Panc1 (cell line): ENCODE measurements around the gene ITPR2. TPM values are rescaled to one million over a fixed set of nuclear protein-coding genes. Genes with fewer than 3 reads are reported as not detected.

Source experiments
- ATAC-seq: fragments of 200-7000 bp; cut with Tn5 transposase; 2 replicates; pipeline ENCODE4 v1.9.1; 2020; ENCODE audit warnings: mild to moderate bottlenecking, moderate library complexity
- BruUV-seq: library from RNA; stranded (reverse); fragments of 400-500 nt; replicated peaks from 2 replicates; lab custom pipeline; 2021; lab: Mats Ljungman, UMichigan
- CTCF ChIA-PET: fragments of 300-600 bp; sonication (Branson Sonifier 250); formaldehyde crosslinking; loops from one replicate; lab custom pipeline; 2022; ENCODE audit warnings: antibody characterized with exemption; lab: Charles Lee
- POLR2A ChIA-PET: fragments of 300-600 bp; sonication (Branson Sonifier 250); formaldehyde crosslinking; loops from one replicate; lab custom pipeline; 2022; ENCODE audit warnings: antibody characterized with exemption; lab: Charles Lee
- DNase-seq: peaks from one replicate; pipeline ENCODE4 v3.0.0-alpha.2; 2010; ENCODE audit warnings: low read depth, low spot score
- H3K27ac ChIP-seq: 2 replicates; pipeline ENCODE4 v1.5.1; 2011; ENCODE audit warnings: mild to moderate bottlenecking, low read length, inconsistent platforms
- H3K27me3 ChIP-seq: fragments of 200-500 bp; sonication (Bioruptor generic); 2 replicates; pipeline ENCODE4 v1.6.0; 2014; ENCODE audit warnings: low read length, inconsistent platforms; ENCODE audit not compliant: control insufficient read depth, insufficient read depth
- H3K36me3 ChIP-seq: fragments of 200-500 bp; sonication (Bioruptor generic); 2 replicates; pipeline ENCODE4 v1.5.1; 2014; ENCODE audit warnings: inconsistent platforms, mild to moderate bottlenecking, low read length, moderate library complexity; ENCODE audit not compliant: control insufficient read depth, insufficient read depth
- H3K4me1 ChIP-seq: 2 replicates; pipeline ENCODE4 v1.5.1; 2011; ENCODE audit warnings: inconsistent platforms, mild to moderate bottlenecking, low read length, moderate library complexity; ENCODE audit not compliant: control insufficient read depth, insufficient read depth
- H3K4me3 ChIP-seq, 2 experiments: 2 replicates each; pipeline ENCODE4 v1.5.1; 2011 to 2012; ENCODE audit warnings: low read depth in 2 of 2, low read length in 2 of 2, mild to moderate bottlenecking in 2 of 2, inconsistent platforms in 1 of 2, moderate library complexity in 1 of 2
- H3K9me3 ChIP-seq: fragments of 200-500 bp; sonication (Bioruptor generic); 2 replicates; pipeline ENCODE4 v1.5.1; 2014; ENCODE audit warnings: low read depth, mild to moderate bottlenecking, inconsistent platforms, low read length, moderate library complexity; ENCODE audit not compliant: control insufficient read depth, insufficient read depth
- POLR2AphosphoS5 ChIP-seq: IDR thresholded peaks from 2 replicates; pipeline ENCODE4 v1.6.1; 2012; ENCODE audit warnings: mild to moderate bottlenecking, low read depth, low read length, moderate library complexity
- SIN3A ChIP-seq: IDR thresholded peaks from 2 replicates; pipeline ENCODE4 v1.6.1; 2012; ENCODE audit warnings: low read depth, mild to moderate bottlenecking, low read length, moderate library complexity, borderline replicate concordance; ENCODE audit not compliant: insufficient read depth
- TCF7L2 ChIP-seq: IDR thresholded peaks from 2 replicates; pipeline ENCODE4 v1.6.1; 2011; ENCODE audit warnings: mild to moderate bottlenecking, low read depth, low read length, inconsistent platforms
- in situ Hi-C: cut with HindIII; loops from 2 replicates; pipeline ENCODE4 v1.10.0; 2016; ENCODE audit warnings: low sequenced_read_pairs, low pct_unique_long_range_greater_than_20kb
- intact Hi-C: fragments of 100-400 bp; cut with micrococcal nuclease; formaldehyde crosslinking; loops from one replicate; pipeline ENCODE4 v1.10.0; 2022; ENCODE audit not compliant: unreplicated experiment
- total RNA-seq: library from RNA; stranded (reverse); gene quantifications from one replicate; pipeline ENCODE4 v1.2.1, GENCODE V29; 2021; ENCODE audit not compliant: unreplicated experiment
- TF ChIP-seq, protein P1 (sequence below), 2 experiments: IDR thresholded peaks; 2 replicates each; pipeline ENCODE4 v1.6.1; 2011 to 2012; ENCODE audit warnings: low read depth in 2 of 2, control low read depth in 1 of 2, low read length in 1 of 2, mild to moderate bottlenecking in 1 of 2, moderate library complexity in 1 of 2; ENCODE audit not compliant: insufficient read depth in 1 of 2
- TF ChIP-seq, protein P2 (sequence below): fragments of 450-650 bp; IDR thresholded peaks from 2 replicates; pipeline ENCODE4 v1.5.1; 2017; ENCODE audit warnings: mild to moderate bottlenecking

The ITPR2 gene
- total RNA-seq, 1 experiment from 2014 or later = 41.8 TPM

DNA sequence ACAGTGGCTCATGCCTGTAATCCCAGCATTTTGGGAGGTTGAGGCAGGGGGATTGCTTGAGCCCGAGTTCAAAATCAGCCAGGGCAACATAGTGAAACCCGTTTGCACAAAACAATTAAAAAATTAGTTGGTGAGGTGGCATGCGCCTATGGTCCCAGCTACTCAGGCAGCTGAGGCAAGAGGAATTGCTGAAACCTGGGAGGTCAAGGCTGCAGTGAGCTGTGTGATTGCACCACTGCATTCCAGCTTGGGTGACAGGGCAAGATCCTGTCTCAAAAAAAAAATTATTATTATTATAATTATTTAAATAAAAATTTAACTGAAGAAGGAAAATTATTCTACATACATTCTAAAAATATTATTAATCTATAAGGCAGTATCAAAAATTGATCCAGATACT lies 164.1 kb downstream of the ITPR2 start:
- ATAC-seq = no peak

DNA sequence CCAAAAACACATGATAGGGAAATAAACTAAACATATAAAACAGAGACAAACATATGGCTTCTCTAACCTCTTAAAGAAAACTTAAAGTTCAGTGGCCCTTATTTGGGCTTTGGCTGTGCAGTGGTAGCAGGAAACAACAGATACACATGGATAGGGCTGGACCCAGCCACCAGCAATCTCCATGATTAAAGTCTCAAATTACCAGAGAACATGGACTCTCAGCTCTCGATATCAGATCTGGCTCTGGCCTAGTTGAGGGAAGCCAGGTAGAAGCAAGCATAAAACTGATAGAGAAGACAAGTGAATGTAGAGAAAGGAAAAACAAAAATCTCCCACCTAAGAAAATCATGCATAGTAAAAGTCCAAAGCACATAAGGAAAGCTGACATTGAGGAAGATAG lies 164.8 kb downstream of the ITPR2 start:
- no peaks in the 10 kb centered on the region for H3K27me3 ChIP-seq
- no peaks in the 10 kb centered on the region for H3K36me3 ChIP-seq
- no peak overlapping the region for H3K4me3 ChIP-seq
- POLR2A ChIA-PET = no interaction called here
- no peaks in the 10 kb centered on the region for H3K9me3 ChIP-seq
- H3K27ac ChIP-seq = no peak overlapping the region
- no peaks in the 10 kb centered on the region; the same call in 1 of the 2 replicates for H3K4me1 ChIP-seq
- intact Hi-C loops = no loop called here
- no TSS peak for BruUV-seq
- TF ChIP-seq POLR2AphosphoS5 = no peak
- TF ChIP-seq, protein P1, sequence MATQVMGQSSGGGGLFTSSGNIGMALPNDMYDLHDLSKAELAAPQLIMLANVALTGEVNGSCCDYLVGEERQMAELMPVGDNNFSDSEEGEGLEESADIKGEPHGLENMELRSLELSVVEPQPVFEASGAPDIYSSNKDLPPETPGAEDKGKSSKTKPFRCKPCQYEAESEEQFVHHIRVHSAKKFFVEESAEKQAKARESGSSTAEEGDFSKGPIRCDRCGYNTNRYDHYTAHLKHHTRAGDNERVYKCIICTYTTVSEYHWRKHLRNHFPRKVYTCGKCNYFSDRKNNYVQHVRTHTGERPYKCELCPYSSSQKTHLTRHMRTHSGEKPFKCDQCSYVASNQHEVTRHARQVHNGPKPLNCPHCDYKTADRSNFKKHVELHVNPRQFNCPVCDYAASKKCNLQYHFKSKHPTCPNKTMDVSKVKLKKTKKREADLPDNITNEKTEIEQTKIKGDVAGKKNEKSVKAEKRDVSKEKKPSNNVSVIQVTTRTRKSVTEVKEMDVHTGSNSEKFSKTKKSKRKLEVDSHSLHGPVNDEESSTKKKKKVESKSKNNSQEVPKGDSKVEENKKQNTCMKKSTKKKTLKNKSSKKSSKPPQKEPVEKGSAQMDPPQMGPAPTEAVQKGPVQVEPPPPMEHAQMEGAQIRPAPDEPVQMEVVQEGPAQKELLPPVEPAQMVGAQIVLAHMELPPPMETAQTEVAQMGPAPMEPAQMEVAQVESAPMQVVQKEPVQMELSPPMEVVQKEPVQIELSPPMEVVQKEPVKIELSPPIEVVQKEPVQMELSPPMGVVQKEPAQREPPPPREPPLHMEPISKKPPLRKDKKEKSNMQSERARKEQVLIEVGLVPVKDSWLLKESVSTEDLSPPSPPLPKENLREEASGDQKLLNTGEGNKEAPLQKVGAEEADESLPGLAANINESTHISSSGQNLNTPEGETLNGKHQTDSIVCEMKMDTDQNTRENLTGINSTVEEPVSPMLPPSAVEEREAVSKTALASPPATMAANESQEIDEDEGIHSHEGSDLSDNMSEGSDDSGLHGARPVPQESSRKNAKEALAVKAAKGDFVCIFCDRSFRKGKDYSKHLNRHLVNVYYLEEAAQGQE (IDR thresholded peaks at IDR 0.05; ENCODE audit: insufficient read depth in 1 of 2, low read depth in 2 of 2, low read length in 1 of 2) = no peak
- TF ChIP-seq, protein P2, sequence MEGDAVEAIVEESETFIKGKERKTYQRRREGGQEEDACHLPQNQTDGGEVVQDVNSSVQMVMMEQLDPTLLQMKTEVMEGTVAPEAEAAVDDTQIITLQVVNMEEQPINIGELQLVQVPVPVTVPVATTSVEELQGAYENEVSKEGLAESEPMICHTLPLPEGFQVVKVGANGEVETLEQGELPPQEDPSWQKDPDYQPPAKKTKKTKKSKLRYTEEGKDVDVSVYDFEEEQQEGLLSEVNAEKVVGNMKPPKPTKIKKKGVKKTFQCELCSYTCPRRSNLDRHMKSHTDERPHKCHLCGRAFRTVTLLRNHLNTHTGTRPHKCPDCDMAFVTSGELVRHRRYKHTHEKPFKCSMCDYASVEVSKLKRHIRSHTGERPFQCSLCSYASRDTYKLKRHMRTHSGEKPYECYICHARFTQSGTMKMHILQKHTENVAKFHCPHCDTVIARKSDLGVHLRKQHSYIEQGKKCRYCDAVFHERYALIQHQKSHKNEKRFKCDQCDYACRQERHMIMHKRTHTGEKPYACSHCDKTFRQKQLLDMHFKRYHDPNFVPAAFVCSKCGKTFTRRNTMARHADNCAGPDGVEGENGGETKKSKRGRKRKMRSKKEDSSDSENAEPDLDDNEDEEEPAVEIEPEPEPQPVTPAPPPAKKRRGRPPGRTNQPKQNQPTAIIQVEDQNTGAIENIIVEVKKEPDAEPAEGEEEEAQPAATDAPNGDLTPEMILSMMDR = no peak
- TF ChIP-seq TCF7L2 = no peak
- no peak for TF ChIP-seq SIN3A
- DNase-seq (no peak), ATAC-seq (no peak)
- CTCF ChIA-PET = no interaction called here
- in situ Hi-C loops = no loop called here

More for the DNA sequence above, 164.1 kb downstream of the ITPR2 start:
- Histone ChIP-seq H3K27ac (no peak overlapping the region), H3K27me3 (no peaks in the 10 kb centered on the region), H3K9me3 (no peaks in the 10 kb centered on the region), H3K36me3 (no peaks in the 10 kb centered on the region), H3K4me1 (no peaks in the 10 kb centered on the region; the same call in 1 of the 2 replicates), H3K4me3 (no peak overlapping the region)
- in situ Hi-C loops (no loop called here), intact Hi-C loops (no loop called here)
- no peak for DNase-seq
- TF ChIP-seq, protein P2 = no peak
- TF ChIP-seq TCF7L2 = no peak
- no peak for TF ChIP-seq SIN3A
- TF ChIP-seq, protein P1 (IDR thresholded peaks at IDR 0.05; ENCODE audit: insufficient read depth in 1 of 2, low read depth in 2 of 2, low read length in 1 of 2) = no peak
- no peak for TF ChIP-seq POLR2AphosphoS5
- ChIA-PET POLR2A (no interaction called here), CTCF (no interaction called here)
- no TSS peak for BruUV-seq
